ENCODE data around the gene PHRF1.

- TF ChIP-seq CTCF (IDR thresholded peaks at IDR 0.05) = no peak
- TF ChIP-seq POLR2AphosphoS5 (IDR thresholded peaks at IDR 0.05) = no peak
- TF ChIP-seq POLR2A (IDR thresholded peaks at IDR 0.05) = no peak
- TF ChIP-seq EP300 (IDR thresholded peaks at IDR 0.05) = no peak
Measured at GRCh38 chr11:614021-614622, 37.9 kb downstream of the PHRF1 start.
